22Rv1 (cell line): ENCODE measurements around the gene RING1.
A peak's percentile ranks its signal among the peaks of the same experiment; 100 is the strongest.

Source experiments
- H3K27ac ChIP-seq: fragments of 450-650 bp; 2 replicates; pipeline ENCODE4 v1.5.1; 2017
- CTCF ChIP-seq: fragments of 450-650 bp; IDR thresholded peaks from 2 replicates; pipeline ENCODE4 v1.5.1; 2017; ENCODE audit warnings: mild to moderate bottlenecking
- ZFX ChIP-seq: fragments of 450-650 bp; IDR thresholded peaks from 2 replicates; pipeline ENCODE4 v1.6.1; 2017; ENCODE audit warnings: antibody characterized with exemption, borderline replicate concordance

Gene RING1

GRCh38 chr6:33204415-33205190, 3.7 kb upstream of the RING1 start, which contains the start of gene HSD17B8:
TSS of gene HSD17B8 (plus strand) at chr6:33204655. CDS start at chr6:33204669, 14 bp downstream.
- H3K27ac ChIP-seq: peak within 1 kb of the TSS; percentile 95
- TF ChIP-seq CTCF (no peak), ZFX (no peak)

GRCh38 chr6:33205191-33206026, 2.9 kb upstream of the RING1 start:
- H3K27ac ChIP-seq: peak overlapping the region; percentile 95
- peak; percentile 57 for TF ChIP-seq CTCF
- TF ChIP-seq ZFX: no peak

GRCh38 chr6:33206027-33206863, 2.1 kb upstream of the RING1 start:
- peak overlapping the region; percentile 95 for H3K27ac ChIP-seq
- TF ChIP-seq CTCF (no peak), ZFX (no peak)

GRCh38 chr6:33206864-33207551, 1.3 kb upstream of the RING1 start:
- peak overlapping the region; percentile 95 for H3K27ac ChIP-seq

GRCh38 chr6:33207552-33208090, 679 bp upstream of the RING1 start:
- H3K27ac ChIP-seq: peak overlapping the region; percentile 95
- no peak for TF ChIP-seq CTCF

More at GRCh38 chr6:33206864-33207551, 1.3 kb upstream of the RING1 start:
- TF ChIP-seq CTCF (no peak), ZFX (no peak)

- peak overlapping the region; percentile 95; the same call in 1 of the 2 replicates for H3K27ac ChIP-seq
- TF ChIP-seq CTCF: no peak
- no peak for TF ChIP-seq ZFX
Observed at GRCh38 chr6:33209856-33210255, 1.6 kb downstream of the RING1 start.
